Lung (tissue), 12 donors: ENCODE results near the gene MTA2. TPM values are rescaled to one million over a fixed set of nuclear protein-coding genes. Genes with fewer than 3 reads are reported as not detected.
"Not testable (repeated sequence)": the region's sequence is repeated elsewhere in the genome, so short reads cannot be mapped to it uniquely, and the experiment has no call there.

ENCODE experiments used
- ATAC-seq: fragments of 200-7000 bp; cut with Tn5 transposase; one replicate; pipeline ENCODE4 v1.9.1; 2020; ENCODE audit warnings: moderate number of reproducible peaks; ENCODE audit not compliant: insufficient read depth, low FRiP score
- DNase-seq, 3 donors: peaks; one replicate each; pipeline ENCODE4 v3.0.0-alpha.2; 2013 to 2017
- H3K27ac ChIP-seq, 2 donors: one replicate each; pipeline ENCODE4 v1.5.1; 2013; ENCODE audit warnings: mild to moderate bottlenecking in 2 of 2, moderate library complexity in 2 of 2, control low read depth in 1 of 2, inconsistent platforms in 1 of 2, low read depth in 1 of 2, low read length in 1 of 2
- H3K27me3 ChIP-seq, 3 donors: one replicate each; pipeline ENCODE4 v1.5.1; 2013; ENCODE audit warnings: low read length in 2 of 3; ENCODE audit not compliant: control insufficient read depth in 3 of 3, insufficient read depth in 3 of 3
- H3K36me3 ChIP-seq, 4 donors: one replicate each; pipeline ENCODE4 v1.5.1; 2013; ENCODE audit warnings: low read length in 4 of 4, mild to moderate bottlenecking in 1 of 4, moderate library complexity in 1 of 4; ENCODE audit not compliant: control insufficient read depth in 4 of 4, insufficient read depth in 4 of 4
- H3K4me1 ChIP-seq, 5 donors: one replicate each; pipeline ENCODE4 v1.5.1; 2013; ENCODE audit warnings: low read length in 5 of 5, mild to moderate bottlenecking in 2 of 5, moderate library complexity in 1 of 5; ENCODE audit not compliant: control insufficient read depth in 5 of 5, insufficient read depth in 5 of 5
- H3K4me3 ChIP-seq: one replicate; pipeline ENCODE4 v1.5.1; 2013; ENCODE audit warnings: mild to moderate bottlenecking, control low read depth, moderate library complexity
- H3K9ac ChIP-seq, 2 donors: one replicate each; pipeline ENCODE4 v1.5.1; 2013; ENCODE audit warnings: low read length in 2 of 2, control low read depth in 1 of 2; ENCODE audit not compliant: insufficient read depth in 1 of 2
- H3K9me3 ChIP-seq, 4 donors: one replicate each; pipeline ENCODE4 v1.5.1; 2013; ENCODE audit warnings: low read length in 3 of 4, mild to moderate bottlenecking in 1 of 4, moderate library complexity in 1 of 4; ENCODE audit not compliant: control insufficient read depth in 4 of 4, insufficient read depth in 3 of 4
- WGBS, 2 donors: extraction: QIAGEN DNeasy Blood & Tissue Kit; methylation state at CpG; one replicate each; pipeline ENCODE4 v1.1.7; 2013; 5-methylcytosine and 5-hydroxymethylcytosine counted together
- polyA plus RNA-seq, 2 donors: library from polyadenylated mRNA; stranded (reverse); fragments of 200-250 nt; gene quantifications; one replicate each; pipeline ENCODE4 v1.2.1, GENCODE V29; 2013
- total RNA-seq, 2 donors: library from RNA; depleted of rRNA in 1 of 2; stranded (reverse); fragments of >200 nt in 1 of 2; gene quantifications; one replicate each; pipeline ENCODE4 v1.2.1, GENCODE V29; 2014 to 2021
- TF ChIP-seq, protein P1 (sequence below): IDR thresholded peaks from 2 replicates; pipeline ENCODE4 v1.5.1; 2012; ENCODE audit warnings: mild to moderate bottlenecking; ENCODE audit errors: control extremely low read depth, extremely low read depth
- donor health status: control.
- donor health status: control.
- donor health status: Bipolar disorder and iron deficiency.
- donor health status: healthy.
- donor health status: DM: yes; HTN: yes; CAD: no.

The MTA2 gene
- total and polyA plus RNA-seq, 4 donors: 53.7 to 74.4 (median 59.6) TPM

DNA sequence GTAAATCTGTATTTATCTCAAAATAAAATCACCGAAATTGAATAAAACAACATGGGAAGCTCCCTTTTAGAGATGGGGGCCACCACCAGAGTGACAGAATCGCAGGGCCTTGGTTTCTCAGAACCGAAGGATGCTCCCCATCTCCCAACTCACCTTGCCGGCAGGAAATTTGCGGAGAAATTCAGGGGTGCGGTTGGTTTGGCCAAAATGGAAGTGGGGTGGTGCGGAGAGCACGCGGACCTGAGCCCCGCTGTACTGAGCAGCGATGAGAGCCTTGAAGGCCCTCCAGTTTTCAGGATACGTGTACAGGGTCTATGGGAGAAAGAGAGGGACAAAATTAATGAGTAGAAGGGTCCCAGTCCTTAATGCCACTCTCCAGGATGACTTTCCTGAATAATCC lies 29.2 kb downstream of the MTA2 start:
- TF ChIP-seq, protein P1, sequence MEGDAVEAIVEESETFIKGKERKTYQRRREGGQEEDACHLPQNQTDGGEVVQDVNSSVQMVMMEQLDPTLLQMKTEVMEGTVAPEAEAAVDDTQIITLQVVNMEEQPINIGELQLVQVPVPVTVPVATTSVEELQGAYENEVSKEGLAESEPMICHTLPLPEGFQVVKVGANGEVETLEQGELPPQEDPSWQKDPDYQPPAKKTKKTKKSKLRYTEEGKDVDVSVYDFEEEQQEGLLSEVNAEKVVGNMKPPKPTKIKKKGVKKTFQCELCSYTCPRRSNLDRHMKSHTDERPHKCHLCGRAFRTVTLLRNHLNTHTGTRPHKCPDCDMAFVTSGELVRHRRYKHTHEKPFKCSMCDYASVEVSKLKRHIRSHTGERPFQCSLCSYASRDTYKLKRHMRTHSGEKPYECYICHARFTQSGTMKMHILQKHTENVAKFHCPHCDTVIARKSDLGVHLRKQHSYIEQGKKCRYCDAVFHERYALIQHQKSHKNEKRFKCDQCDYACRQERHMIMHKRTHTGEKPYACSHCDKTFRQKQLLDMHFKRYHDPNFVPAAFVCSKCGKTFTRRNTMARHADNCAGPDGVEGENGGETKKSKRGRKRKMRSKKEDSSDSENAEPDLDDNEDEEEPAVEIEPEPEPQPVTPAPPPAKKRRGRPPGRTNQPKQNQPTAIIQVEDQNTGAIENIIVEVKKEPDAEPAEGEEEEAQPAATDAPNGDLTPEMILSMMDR: no peak
- Histone ChIP-seq H3K27me3 (no peaks in the 10 kb centered on the region), H3K4me3 (peak overlapping the region; percentile 55), H3K36me3 (peaks cover 3 to 35% (median 29%) of the 10 kb centered on the region in 4 donors), H3K27ac (no peak overlapping the region), H3K9ac (peak overlapping the region; percentile 90 to 96), H3K4me1 (peaks cover 0 to 24% (median 14%) of the 10 kb centered on the region in 5 donors), H3K9me3 (no peaks in the 10 kb centered on the region)
- 77 to 86% methylated on average over 12 of the region's 12 CpGs for WGBS, 2 donors
- no peak for DNase-seq
- ATAC-seq: no peak

DNA sequence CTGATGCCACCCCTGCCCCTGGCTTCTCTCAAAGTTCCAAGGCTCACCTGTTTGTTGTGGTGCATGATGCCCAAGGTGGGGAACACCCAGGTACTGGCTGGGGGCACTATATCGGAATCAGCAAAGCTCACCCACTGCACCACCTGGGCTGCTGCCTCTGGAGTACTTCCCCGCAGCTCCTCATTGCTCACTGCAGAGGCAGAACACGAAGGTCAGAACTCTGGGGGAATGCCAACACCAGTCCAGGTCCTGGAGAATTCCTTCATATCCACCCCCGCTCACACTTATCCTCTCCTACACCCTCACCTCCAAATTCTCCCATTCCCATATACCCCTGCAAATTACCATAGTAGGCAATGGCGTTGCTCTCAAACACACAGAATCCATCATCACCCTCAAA lies 30.2 kb downstream of the MTA2 start:
- not testable (repeated sequence) for ATAC-seq, DNase-seq, H3K4me3 ChIP-seq, H3K9me3 ChIP-seq, H3K27me3 ChIP-seq, H3K27ac ChIP-seq
- 93 to 94% methylated on average over 5 of the region's 5 CpGs for WGBS, 2 donors
- Histone ChIP-seq H3K36me3 (peaks cover 12 to 39% (median 34%) of the 10 kb centered on the region in 4 donors), H3K4me1 (peaks cover 0 to 24% (median 14%) of the 10 kb centered on the region in 5 donors), H3K9ac (peak overlapping the region in 1 of 2 donors; percentile 96)

DNA sequence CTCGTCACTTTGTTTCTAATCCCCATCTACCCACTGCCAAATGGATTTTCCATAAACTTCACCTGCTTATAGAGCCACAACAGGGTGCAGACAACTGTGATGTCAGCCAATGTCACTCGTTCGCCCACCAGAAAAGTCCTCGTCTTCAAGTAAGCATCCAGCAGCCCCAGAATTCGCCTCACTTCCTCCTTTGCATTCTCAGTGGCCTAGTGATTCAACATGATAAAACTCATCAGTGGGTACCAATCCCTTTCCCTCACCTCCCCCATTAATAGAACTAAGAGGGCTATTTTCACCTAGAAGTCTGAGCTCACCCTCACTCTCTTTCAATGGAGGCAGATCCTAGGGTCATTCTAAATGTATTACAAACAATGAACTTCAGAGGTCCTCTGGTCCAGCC lies 30.8 kb downstream of the MTA2 start:
- ATAC-seq, H3K27ac ChIP-seq, H3K9ac ChIP-seq, H3K9me3 ChIP-seq, H3K4me3 ChIP-seq, DNase-seq, H3K27me3 ChIP-seq: not testable (repeated sequence)
- Histone ChIP-seq H3K36me3 (peaks cover 18 to 42% (median 37%) of the 10 kb centered on the region in 4 donors), H3K4me1 (peaks cover 0 to 22% (median 11%) of the 10 kb centered on the region in 5 donors)
- 82 to 96% methylated on average over 5 of the region's 5 CpGs for WGBS, 2 donors

DNA sequence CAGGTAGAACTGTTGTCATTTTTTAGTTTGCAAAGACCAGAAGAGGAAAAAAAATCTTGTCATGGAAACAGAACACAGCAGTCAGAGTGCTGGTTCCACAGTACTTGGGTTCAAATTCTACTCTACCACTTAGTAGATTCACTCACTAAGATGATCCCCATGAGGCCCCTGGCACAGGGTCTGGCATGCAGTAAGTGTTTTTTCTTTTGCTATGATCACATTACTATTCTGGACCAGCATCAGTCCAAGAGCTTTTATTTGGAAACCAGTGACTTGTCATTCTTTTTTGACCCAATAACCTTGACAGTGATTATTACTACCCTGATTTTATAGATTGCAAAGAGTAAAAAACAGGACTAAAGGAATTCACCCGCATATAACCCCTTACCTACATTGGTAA lies 32.1 kb downstream of the MTA2 start:
- no peak overlapping the region for H3K27ac ChIP-seq
- no peaks in the 10 kb centered on the region for H3K9me3 ChIP-seq
- DNase-seq (no peak), ATAC-seq (no peak)
- 87 to 91% methylated on average over 1 of the region's 1 CpG for WGBS, 2 donors
- no peaks in the 10 kb centered on the region for H3K27me3 ChIP-seq
- TF ChIP-seq, protein P1: no peak
- peaks cover 23 to 46% (median 42%) of the 10 kb centered on the region in 4 donors for H3K36me3 ChIP-seq
- no peak overlapping the region for H3K9ac ChIP-seq
- no peak overlapping the region for H3K4me3 ChIP-seq
- H3K4me1 ChIP-seq: peaks cover 0 to 14% (median 4%) of the 10 kb centered on the region in 5 donors
